T follicular helper cell (primary cell): ENCODE results near the gene TGFBR3L.
A peak's percentile ranks its signal among the peaks of the same experiment; 100 is the strongest.

Experiments
- DNase-seq: peaks from one replicate; pipeline ENCODE4 v3.0.0-alpha.2; 2020; ENCODE audit warnings: low read depth
- total RNA-seq, 2 experiments: gene quantifications; one replicate each; lab custom pipeline; 2026; lab: John Stamatoyannopoulos, UW

TGFBR3L gene
- total RNA-seq, result 0.26 to 1.3 reads per million in 2 experiments

DNA sequence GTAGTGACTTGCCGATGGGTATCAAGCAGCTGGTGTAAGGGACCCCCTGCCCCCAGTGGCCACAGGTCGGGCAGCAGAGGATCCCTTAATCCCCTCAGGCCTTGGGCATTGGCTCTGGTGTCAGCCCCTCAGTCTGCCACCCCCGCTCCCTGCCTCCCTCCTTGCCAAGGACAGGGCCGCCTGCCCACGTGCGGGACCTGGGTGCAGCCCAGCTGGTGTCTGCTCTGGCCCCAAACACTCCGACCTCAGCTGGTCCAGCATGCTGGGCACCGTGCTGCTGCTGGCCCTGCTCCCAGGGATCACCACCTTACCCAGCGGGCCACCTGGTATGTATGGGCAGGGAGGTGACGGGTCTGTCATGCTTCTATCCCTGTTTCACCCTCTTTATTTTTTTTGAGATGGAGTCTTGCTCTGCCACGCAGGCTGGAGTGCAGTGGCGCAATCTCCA is at the start of gene TGFBR3L:
Gene TGFBR3L, plus strand, starts transcription at position 233 of the 448 bp plus-strand sequence.
- DNase-seq, result no peak

DNA sequence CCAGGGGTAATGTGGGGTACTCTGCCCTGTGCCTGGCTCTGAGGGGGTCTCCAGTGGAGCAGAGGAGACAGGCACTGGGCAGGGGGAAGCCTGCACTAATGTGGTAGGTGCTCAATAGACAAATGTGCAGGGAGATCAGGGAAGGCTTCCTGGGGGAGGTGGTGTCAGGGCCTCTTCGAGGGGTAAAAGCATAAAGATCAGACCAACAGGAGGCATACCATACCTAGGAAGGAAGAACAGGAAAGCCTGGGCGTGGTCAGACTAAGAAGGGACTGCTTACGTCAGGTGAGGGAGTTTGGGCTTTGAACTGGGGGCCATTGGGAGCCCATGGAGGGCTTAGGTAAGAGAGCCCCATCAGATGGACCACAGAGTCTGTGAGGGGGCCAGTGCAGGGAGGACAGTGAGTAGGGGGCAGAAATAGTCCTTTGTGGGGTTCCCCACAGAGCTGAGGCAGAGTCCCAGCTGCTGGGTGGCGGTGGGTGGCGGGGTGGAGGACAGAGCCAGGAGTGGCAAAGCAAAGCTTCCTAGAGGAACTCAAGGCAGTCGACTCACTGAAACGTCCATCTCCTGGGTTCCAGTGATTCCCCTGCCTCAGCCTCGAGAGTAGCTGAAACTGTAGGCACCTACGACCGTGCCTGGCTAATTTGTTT is 49.2 kb upstream of the TGFBR3L start:
- no peak for DNase-seq

DNA sequence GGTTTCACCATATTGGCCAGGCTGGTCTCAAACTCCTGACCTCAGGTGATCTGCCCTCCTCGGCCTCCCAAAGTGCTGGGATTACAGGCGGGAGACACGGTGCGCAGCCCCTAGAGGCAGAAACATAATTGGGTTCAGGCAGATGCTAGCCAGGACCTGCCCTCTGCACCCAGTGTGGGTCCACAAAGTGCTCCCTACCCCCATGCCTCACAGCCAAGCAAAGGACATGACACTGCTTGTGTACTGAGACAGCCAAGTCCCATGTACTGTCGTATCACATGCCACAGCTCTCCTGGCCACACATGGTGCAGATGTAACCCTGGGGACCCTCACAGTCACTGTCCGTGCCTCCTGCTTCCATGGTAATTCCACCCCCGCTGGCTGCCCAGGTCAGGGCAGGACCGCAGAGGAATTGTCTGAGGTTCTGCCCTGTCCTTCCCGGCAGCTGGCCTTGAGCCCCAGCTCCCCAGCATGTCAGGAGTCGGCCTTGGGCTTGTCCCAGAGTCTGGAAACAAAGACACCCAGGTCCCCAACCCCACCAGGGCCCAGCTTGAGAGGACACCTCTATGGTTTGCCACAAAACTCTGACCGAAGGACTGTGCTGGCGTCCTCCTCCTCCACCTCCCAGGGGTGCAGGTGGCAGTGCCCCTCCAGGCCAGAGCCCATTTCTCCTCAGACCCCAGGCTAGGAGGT is 48.1 kb upstream of the TGFBR3L start:
- DNase-seq, result no peak

DNA sequence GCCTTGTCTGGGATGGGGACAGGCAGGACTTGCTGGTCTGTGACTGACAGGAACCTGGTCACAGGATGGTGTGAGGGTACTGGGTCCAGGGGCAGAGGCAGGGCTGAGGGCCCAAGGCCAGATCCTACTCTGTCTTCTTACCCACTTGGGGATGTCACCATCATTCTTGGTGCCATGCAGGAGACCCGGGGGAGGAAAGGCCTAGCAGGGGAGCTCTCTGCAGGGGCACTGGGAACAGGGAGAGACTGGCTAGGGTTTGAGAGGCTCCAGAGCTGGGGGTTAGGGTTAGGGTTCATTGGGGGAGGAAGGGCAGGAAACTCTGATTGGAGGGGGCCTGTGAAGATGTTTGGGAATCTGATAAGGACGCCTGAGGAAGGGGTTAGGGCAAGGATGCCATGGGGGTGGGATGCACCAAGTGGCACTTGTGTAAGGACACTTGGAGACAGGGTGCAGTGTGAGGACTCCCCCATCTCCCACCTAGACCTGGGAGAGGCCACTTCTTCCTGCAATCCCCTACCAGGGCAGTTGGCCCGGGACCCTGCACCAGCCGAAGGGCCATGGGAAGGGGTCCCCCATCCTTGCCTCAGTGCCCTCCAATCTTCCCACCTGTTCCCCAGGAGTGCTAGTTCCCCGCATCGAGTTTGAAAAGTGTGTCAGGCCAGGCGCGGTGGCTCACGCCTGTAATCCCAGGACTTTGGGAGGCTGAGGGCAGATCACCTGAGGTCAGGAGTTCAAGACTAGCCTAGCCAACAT is 47.4 kb upstream of the TGFBR3L start:
- DNase-seq, result no peak

DNA sequence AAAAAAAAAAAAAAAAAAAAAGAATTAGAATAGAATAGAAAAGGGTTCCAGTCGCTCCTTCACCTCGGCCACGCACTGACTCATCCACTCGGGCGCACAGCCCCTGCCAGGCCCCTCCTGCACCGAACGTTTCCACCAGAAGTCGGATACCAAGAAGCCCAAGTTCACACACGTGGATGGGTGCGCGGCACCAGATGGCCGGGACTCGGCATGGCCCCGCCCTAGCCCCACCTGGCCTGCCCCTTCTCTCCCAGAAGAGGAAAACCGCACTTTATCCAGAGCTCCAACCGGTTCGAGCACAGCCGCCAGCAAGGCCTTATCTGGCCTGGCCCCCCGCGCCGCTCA is 46.3 kb upstream of the TGFBR3L start:
- no peak for DNase-seq

DNA sequence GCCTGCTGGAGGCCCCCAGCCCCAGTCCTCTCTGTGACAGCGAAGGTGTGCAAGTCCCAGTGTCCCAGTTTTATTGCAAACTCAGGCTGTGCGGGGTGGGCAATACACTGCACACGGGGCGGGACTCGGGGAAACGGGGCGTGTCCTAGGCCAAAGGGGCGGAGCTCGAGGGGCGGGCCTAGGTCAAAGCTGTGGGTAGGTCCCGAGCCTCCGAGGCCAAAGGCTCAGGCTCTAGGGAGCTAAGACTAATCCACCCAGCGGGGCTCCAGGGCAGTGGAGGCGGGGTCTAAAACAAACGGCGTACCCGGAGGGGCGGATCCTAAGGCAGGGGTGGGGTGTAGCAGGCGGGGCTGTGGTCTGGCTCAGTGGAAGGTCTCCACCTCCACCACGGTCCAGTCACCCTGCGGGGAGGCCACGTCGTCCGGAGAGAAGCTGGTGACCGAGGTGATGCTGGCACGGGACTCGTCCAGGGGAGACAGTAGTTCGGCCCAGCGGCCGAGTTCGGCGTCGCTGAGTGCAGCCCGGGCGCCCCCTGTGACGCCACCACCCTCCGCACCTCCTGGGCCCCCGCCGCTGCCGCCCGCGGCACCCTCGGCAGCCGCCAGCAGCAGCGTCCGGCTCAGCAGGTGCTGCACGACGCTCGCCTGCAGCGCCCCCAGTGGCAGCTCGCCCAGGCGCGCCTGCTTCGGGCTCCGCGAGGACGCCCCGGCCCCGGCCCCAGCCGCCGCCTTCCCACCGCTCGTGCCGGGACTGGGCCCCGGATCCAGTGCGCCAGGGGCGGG is 45.8 kb upstream of the TGFBR3L start:
- DNase-seq, result peak; percentile 75

DNA sequence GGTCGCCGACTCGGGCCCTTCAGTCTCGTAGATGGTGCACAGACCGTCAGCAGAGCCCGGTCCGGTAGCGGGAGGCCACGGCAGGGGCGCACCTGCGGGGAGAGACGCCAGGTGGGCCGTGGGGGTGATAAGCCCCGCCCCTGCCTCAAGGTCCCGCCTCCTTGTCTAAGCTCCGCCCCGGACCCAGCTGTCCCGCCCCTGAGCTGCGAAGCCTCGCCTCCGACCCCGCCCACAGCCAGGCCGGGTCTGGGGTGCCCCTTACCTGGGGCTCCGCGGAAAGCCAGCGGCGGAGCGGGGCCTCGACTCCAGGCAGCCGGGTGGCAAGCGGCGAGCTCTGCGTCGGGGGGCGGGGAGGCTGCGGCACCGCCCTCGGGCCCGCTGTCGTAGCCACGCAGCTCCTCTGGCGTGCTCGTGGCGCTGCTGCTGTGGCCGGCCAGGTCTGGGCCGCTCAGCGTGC is 45.1 kb upstream of the TGFBR3L start:
- peak; percentile 78 for DNase-seq

DNA sequence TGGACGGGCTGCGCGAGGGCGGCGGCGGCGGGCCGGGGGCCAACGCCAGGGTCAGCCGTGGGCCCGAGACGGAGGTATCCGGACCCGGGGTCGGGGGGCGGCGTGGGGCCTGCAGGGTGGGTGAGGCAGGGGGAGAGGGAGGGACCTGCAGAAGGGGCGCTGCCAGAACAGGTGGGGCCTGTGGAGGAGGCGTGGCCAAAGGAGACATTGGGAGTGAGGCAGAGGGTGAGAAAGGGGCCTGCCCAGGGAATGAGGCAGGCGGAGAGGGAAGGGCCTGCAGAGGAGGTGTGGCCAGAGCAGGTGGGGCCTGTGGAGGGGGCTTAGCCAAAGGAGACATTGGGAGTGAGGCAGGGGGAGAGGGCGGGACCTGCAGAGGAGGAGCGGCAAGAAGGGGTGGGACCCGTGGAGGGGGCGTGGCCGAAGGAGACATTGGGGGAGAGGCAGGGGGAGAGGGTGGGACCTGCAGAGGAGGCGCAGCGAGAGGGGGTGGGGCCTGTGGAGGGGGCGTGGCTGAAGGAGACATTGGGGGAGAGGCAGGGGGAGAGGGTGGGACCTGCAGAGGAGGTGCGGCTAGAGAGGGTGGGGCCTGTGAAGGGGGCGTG is 44.6 kb upstream of the TGFBR3L start:
- peak; percentile 58 for DNase-seq

DNA sequence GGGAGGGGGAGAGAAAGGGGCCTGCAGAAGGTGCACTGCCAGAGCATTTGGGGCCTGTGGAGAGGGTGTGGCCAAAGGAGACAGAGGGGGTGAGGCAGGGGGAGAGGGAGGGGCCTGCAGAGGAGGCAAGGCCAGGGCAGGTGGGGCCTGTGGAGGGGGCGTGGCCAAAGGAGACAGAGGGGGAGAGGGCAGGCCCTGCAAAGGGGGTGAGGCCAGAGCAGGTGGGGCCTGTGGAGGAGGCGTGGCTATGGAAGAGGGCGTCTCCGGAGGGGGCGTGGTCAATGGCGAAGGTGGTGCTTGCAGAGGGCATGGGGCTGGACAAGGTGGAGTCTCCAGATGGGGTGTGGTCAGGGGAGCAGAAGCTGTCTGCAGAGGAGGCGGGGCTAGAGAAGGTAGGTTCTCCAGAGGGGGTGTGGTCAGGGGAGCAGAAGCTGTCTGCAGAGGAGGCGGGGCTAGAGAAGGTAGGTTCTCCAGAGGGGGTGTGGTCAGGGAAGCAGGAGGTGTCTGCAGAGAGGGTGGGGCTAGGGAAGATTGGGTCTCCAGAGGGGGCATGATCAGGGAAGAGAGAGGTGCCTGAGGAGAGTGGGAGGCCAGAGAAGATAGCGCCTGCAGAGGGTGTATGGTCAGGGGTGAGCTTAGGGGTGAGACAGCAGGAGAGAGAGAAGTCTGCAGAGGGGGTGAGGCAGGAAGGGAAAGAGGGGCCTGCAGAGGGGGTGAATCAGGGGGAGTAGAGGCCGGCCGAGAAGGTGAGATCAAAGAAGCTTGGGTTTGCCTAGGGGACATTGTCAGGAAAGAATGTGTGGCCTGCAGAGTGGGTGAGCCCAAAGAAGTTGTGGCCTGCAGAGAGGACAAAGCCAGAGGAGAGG is 43.8 kb upstream of the TGFBR3L start:
- peak; percentile 45 for DNase-seq

DNA sequence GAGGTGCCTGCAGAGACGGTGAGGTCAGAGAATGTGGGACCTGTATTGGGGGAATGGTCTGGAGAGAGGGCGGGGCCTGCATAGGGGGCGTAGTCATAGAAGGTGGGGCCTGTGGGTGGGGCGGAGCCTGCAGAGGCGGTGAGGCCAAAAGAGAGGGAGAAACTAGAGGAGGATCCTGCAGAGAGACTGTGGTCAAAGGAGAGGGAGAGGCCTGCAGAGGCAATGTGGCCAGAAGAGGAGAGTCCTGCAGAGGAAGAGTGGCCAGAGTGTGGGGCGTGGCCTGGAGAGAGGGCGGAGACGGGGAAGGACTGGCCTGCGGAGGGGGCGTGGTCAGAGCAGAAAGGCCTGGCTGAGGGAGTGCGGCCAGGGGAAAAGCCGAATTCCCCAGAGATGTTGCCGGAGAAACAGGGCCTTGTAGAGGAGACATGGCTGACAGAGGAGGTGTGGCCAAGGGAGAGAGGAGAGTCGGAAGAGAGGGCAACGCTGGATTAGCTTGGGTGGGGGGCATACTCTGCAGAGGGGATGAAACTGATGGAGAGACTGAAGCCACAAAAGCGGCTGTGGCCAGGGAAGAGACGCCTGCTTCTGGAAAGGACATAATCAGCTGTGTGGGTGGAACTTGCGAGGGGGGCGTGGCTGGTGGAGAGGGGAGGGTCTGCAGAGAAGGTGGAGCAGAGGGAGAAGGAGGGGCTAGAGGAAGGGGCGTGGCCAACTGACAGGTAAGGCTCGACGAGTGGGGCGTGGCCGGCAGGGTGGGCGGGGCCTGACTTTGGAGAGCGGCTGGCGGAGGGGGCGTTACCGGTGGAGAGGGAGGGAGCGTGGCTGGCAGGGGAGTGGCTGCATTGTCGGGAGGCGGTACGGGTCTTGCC is 43.0 kb upstream of the TGFBR3L start:
- DNase-seq, result peak; percentile 90

DNA sequence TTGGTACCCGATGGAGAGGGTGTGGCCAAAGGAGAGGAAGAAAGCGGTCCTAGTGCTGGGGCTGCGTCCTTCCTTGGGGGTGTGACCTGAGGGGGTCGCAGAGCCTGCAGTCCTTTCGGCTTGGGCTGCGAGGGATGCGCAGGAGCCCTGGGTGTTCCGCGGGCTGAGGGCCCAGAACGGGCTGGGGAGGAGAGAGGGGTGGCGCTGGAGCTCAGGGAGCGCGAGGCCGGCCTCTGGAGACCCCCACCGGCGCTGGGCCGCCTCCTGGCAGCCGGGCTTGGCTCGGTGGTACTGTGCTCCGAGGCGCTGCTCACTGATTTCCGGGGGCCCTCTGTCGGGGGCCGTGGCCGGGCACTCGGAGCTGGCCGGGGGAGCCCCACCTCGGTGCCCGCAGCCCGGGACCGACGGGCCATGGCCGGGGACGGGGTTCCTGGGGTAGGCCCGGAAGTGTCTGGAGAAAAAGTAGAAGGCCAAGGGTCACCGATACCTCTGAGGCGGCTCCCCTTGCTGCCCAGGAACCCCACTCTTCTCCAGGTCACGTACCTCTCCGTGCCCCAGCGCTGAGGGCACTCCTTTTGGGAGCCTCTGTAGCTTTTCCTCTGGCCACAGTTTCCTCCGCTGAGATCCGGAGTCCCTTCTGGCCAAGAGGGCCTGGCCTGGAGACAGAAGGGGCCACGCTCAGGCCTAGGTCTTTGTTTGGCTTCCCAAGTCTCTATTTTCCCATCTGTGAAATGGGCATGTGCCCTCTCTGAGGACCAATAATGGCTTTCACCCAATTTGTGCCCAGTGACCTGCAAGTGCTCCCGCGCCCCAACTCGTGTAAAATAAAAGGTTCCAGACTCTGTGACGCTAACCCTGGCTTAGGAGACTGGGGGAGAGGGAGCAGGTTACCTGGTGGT is 42.1 kb upstream of the TGFBR3L start:
- DNase-seq, result no peak

DNA sequence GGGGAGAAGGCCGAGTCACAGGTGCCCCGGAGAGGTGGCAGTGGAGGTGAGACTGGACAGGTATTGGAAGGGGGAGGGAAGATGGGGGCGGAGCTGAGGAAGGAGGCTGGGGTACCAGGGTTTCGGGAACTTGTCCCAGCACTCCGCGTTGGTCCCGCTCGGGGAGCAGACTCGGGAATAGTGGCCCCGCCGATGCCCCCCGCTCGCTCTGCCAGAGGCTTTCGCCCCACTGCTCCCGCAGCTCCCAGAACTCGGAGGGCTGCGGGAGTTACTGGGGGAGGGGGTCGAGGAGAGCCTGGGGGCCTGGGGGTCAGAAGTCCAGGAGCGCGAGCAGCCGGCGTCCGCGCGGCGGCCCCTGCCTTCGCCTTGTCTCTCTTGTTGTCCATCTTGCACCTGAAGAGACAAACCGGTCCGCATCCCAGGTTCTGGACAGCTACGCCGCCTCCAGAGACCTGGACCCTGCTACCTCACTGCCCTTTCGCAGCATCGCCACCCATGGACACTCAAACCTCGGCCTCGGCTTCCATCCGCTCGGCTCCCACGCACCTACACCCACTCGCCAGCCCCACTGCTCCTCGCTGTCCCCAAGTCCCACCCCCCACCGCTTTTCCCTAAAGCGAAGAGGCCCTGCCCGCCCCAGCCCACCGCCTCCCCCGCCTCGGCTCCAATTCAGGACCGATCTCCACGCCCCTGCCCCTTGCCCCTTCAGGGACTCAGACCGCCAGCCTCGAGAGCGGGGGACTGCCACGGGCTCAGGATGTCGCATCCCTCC is 41.1 kb upstream of the TGFBR3L start:
- DNase-seq, result no peak

DNA sequence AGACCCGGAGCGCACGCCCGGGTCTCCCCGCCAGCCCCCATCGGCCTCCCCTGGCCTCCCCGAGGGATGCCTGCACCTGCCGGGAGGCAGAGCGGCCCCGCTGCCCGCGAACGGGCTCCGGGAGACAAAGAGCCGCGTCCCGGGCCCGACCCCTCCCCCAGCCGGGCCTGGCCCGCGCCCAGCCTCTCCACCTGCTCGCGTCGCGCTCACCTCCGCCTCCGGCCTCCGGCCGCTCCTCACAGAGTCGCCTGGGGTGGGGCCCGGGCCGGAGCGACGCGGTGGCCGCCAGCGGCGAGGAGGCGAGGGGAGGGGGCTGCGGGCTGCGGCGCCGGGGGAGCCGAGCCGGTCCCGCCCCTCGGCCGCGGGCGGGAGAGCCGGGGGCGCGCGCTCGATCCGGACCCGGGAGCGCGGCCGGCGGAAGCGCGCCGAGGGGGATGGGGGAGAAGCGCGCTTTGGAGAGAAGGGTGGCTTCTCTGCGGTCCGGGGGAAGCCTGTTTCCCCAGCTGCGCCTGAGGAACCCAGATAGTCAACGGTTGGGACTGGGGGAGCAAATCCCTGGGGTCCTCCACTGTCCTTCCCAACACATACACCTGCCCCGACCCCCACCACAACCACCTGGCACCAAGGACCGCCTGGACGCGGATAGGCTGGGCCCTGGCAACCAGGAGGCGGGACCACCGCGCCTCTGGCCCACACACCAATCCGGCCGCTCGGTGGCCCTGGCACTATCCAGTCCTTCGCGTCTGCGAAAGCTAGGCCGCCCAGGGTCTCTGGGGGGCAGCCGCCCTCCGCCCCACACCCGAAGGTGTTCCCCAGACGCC is 40.3 kb upstream of the TGFBR3L start, which contains the start of gene PRR36:
Gene PRR36, minus strand, starts transcription at position 315 of the 821 bp plus-strand sequence. CDS start 701 bp downstream, outside the sequence.
- DNase-seq, result no peak

DNA sequence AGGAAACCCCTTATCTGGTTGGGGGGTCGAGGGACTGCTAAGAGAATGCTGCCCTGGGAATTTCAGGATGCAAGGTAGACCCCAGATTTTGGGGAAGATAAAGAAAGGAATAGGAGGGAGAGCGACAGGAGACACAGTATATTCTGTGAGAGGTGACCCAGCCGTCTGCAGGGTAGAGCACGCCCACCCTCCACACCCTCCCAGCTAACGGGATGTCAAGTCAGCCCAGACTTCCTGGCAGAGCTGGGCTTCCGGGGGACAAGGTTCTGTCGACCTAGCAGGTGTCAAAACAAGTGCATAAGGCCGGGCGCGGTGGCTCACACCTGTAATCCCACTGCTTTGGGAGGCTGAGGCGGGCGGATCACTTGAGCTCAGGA is 39.7 kb upstream of the TGFBR3L start:
- DNase-seq, result no peak

DNA sequence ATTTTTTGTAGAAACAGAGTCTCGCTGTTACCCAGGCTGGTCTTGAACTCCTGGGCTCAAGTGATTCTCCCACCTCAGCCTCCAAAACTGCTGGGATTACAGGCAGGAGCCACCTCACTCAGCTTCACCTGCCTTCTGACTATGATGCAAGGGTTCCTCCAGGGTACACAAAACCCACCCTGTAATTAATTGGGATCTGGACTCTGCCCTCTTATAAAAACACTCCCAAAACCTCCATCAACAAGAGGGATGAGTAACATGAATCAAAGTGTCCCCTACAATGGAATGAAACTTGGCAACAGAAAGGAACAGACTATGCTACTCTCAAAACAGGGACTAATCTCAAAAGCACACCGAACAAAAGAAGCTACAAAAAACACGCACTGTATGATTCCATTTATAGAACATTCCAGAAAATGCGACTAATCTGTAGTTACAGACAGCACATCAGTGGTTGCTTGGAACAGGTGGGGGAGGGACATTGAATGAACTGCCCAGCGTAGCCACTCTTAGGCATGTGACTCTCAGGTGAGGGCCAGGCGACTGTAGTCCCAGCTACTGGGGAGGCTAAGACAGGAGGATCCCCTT is 37.3 kb upstream of the TGFBR3L start:
- no peak for DNase-seq

DNA sequence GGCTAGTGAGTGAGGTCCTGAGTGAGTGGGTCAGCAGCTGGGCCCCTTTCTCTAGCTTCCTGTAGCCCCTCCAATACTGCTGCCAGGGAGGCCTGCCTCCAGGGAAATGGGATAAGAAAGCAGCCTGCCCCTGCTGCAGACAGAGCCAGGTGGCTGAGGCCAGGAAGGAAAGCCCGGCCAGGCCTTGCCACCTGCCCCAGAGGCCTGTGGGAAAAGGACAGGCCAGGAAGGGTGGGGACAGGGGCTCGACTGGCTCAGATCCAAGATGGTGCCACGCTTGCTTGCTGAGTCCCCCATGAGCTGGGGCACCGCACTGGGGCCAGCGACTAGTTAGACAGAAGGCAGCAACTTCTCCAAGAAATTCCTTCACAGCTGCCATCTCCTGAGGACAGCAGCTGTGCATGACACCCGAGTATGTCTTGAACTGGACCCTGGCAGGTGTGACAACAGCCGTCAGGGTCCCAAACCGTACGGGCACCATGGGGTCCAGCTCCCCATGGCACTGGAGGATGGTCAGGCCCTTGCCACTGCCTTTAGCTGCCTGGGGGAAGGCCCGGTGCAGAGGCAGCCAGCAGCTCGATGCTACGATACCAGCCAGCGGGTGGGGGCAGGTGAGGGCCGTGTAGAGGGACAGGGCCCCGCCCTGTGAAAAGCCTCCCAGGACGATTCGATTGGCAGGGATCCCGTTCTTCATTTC is 35.4 kb upstream of the TGFBR3L start:
- no peak for DNase-seq
